Astrocyte (in vitro differentiated cells and primary cell): ENCODE data around the gene KRTAP4-9.

Experiments used
- EZH2 ChIP-seq: IDR thresholded peaks from 2 replicates; pipeline ENCODE4 v1.6.1; 2012; ENCODE audit warnings: mild to moderate bottlenecking, low read length, inconsistent platforms; ENCODE audit not compliant: insufficient read depth
- TF ChIP-seq, protein P1 (sequence below): IDR thresholded peaks from 2 replicates; pipeline ENCODE4 v1.5.1; 2011; ENCODE audit warnings: low read depth, mild to moderate bottlenecking, inconsistent platforms, low read length, moderate library complexity; ENCODE audit not compliant: insufficient read depth

DNA sequence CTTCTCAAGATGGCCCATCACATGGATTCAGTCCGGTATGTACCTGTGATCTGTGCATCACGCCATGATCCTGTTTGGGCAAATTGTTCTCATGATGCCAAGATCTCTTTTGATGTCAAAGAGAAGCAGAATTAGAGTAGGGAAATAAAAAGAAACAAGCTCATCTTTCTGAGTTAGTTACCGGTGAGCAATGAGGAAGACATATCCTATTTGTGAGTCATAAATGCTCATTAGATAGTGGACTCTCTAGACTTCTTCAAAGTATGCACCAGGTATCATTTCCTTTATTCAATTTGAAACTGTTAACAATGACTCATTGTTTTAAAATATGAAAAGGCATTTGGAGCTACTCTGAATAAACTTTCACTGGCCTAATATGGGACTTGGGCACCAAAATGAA lies 26.8 kb downstream of the KRTAP4-9 start:
- TF ChIP-seq, protein P1, sequence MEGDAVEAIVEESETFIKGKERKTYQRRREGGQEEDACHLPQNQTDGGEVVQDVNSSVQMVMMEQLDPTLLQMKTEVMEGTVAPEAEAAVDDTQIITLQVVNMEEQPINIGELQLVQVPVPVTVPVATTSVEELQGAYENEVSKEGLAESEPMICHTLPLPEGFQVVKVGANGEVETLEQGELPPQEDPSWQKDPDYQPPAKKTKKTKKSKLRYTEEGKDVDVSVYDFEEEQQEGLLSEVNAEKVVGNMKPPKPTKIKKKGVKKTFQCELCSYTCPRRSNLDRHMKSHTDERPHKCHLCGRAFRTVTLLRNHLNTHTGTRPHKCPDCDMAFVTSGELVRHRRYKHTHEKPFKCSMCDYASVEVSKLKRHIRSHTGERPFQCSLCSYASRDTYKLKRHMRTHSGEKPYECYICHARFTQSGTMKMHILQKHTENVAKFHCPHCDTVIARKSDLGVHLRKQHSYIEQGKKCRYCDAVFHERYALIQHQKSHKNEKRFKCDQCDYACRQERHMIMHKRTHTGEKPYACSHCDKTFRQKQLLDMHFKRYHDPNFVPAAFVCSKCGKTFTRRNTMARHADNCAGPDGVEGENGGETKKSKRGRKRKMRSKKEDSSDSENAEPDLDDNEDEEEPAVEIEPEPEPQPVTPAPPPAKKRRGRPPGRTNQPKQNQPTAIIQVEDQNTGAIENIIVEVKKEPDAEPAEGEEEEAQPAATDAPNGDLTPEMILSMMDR: no peak
- TF ChIP-seq EZH2: no peak
